HL-60/S4 (cell line): ENCODE results near the gene CARMIL1.

Experiments
- in situ Hi-C: fragments of 300-500 bp; cut with MboI; formaldehyde crosslinking; loops from 2 replicates; pipeline ENCODE4 v1.14.3; 2022; ENCODE audit warnings: low sequenced_read_pairs

Gene CARMIL1

GRCh38 chr6:25628471-25629197 is 349.5 kb downstream of the CARMIL1 start:
- in situ Hi-C loops = no loop called here

GRCh38 chr6:25629198-25629576 is 350.0 kb downstream of the CARMIL1 start:
- in situ Hi-C loops = no loop called here

GRCh38 chr6:25630508-25631278 is 351.5 kb downstream of the CARMIL1 start:
- in situ Hi-C loops = no loop called here

- in situ Hi-C loops = no loop called here
These were observed 356.7 kb downstream of the CARMIL1 start for GRCh38 chr6:25635886-25636317.

- in situ Hi-C loops = no loop called here
These were observed 358.0 kb downstream of the CARMIL1 start for GRCh38 chr6:25637211-25637610.

GRCh38 chr6:25637960-25638434 is 358.8 kb downstream of the CARMIL1 start:
- in situ Hi-C loops = no loop called here

- in situ Hi-C loops = no loop called here
These were observed 360.5 kb downstream of the CARMIL1 start for GRCh38 chr6:25639653-25640052.

GRCh38 chr6:25640446-25640845 is 361.3 kb downstream of the CARMIL1 start:
- in situ Hi-C loops = no loop called here

GRCh38 chr6:25640891-25641290 is 361.7 kb downstream of the CARMIL1 start:
- in situ Hi-C loops = no loop called here

- in situ Hi-C loops = no loop called here
These were observed 362.2 kb downstream of the CARMIL1 start for GRCh38 chr6:25641377-25641776.

GRCh38 chr6:25641940-25642666 is 362.9 kb downstream of the CARMIL1 start:
- in situ Hi-C loops = no loop called here

- in situ Hi-C loops = no loop called here
These were observed 363.6 kb downstream of the CARMIL1 start for GRCh38 chr6:25642667-25643328.

GRCh38 chr6:25645916-25646315 is 366.7 kb downstream of the CARMIL1 start:
- in situ Hi-C loops = no loop called here

- in situ Hi-C loops = no loop called here
These were observed 370.4 kb downstream of the CARMIL1 start for GRCh38 chr6:25649611-25650010.

- in situ Hi-C loops = no loop called here
These were observed 372.9 kb downstream of the CARMIL1 start, which contains the start of gene SCGN for GRCh38 chr6:25652007-25652515. Gene SCGN, plus strand, starts transcription at chr6:25652215. Its CDS starts 189 bp downstream, at chr6:25652404.

- in situ Hi-C loops = no loop called here
These were observed 376.5 kb downstream of the CARMIL1 start for GRCh38 chr6:25655723-25656122.

- in situ Hi-C loops = no loop called here
These were observed 380.6 kb downstream of the CARMIL1 start for GRCh38 chr6:25659633-25660368.

GRCh38 chr6:25660512-25660911 is 381.3 kb downstream of the CARMIL1 start:
- in situ Hi-C loops = no loop called here

- in situ Hi-C loops = no loop called here
These were observed 382.1 kb downstream of the CARMIL1 start for GRCh38 chr6:25661129-25661779.
